H1 (cell line): ENCODE data around the gene HTR1D. TPM values are rescaled to one million over a fixed set of nuclear protein-coding genes. Genes with fewer than 3 reads are reported as not detected.

Source experiments
- CTCF ChIA-PET: fragments of 300-600 bp; sonication (Branson Sonifier 250); formaldehyde crosslinking; loops from one replicate; lab custom pipeline; 2021; ENCODE audit not compliant: partially characterized antibody; lab: Charles Lee
- POLR2A ChIA-PET: fragments of 300-600 bp; sonication (Branson Sonifier 250); formaldehyde crosslinking; loops from one replicate; lab custom pipeline; 2021; ENCODE audit warnings: inconsistent platforms; ENCODE audit not compliant: partially characterized antibody; lab: Charles Lee
- DNase-seq, 2 experiments: peaks; one replicate each; pipeline versions ENCODE4 v3.0.0 to v3.0.0-alpha.2; 2010 to 2022; ENCODE audit warnings: low spot score in 2 of 2, low read depth in 1 of 2, mixed read lengths in 1 of 2
- FAIRE-seq: peaks from 2 replicates; lab custom pipeline; 2011; peaks lifted over from hg19 to GRCh38; lab: Jason Lieb, UNC
- H2AFZ ChIP-seq: 2 replicates; pipeline ENCODE4 v1.8.1; 2012; ENCODE audit warnings: low read length, inconsistent platforms
- H2AK5ac ChIP-seq: 2 replicates; pipeline ENCODE4 v1.6.1; 2013; ENCODE audit warnings: low read depth, low read length
- H2BK120ac ChIP-seq: replicated peaks from 2 replicates; pipeline ENCODE3; 2013; ENCODE audit warnings: low read depth, low read length, inconsistent platforms
- H2BK12ac ChIP-seq: 2 replicates; pipeline ENCODE4 v1.6.1; 2013; ENCODE audit warnings: low read depth, low read length
- H2BK15ac ChIP-seq: 2 replicates; pipeline ENCODE4 v1.6.1; 2013; ENCODE audit warnings: low read length
- H2BK20ac ChIP-seq: 2 replicates; pipeline ENCODE4 v1.6.1; 2013; ENCODE audit warnings: low read length
- H2BK5ac ChIP-seq: 2 replicates; pipeline ENCODE4 v1.6.1; 2013; ENCODE audit warnings: low read depth, low read length
- H3K14ac ChIP-seq: 2 replicates; pipeline ENCODE4 v1.6.1; 2013; ENCODE audit warnings: inconsistent platforms; ENCODE audit not compliant: insufficient read length
- H3K18ac ChIP-seq: 2 replicates; pipeline ENCODE4 v1.6.1; 2013; ENCODE audit warnings: low read length; ENCODE audit errors: extremely low read depth
- H3K23ac ChIP-seq: 2 replicates; pipeline ENCODE4 v1.6.1; 2013; ENCODE audit warnings: inconsistent platforms; ENCODE audit not compliant: insufficient read length
- H3K23me2 ChIP-seq: 2 replicates; pipeline ENCODE4 v1.6.1; 2013; ENCODE audit warnings: low read depth, low read length
- H3K27ac ChIP-seq: 2 replicates; pipeline ENCODE4 v1.6.1; 2011; ENCODE audit warnings: low read depth, low read length, inconsistent platforms
- H3K27me3 ChIP-seq, 4 experiments: replicated peaks in 1 of 4; 1 replicate in 1 of 4; 2 replicates in 3 of 4; pipeline versions ENCODE4 v1.6.1 to v1.8.1; 2011 to 2013; ENCODE audit warnings: low read length in 3 of 4, mild to moderate bottlenecking in 3 of 4, inconsistent platforms in 2 of 4, mixed read lengths in 2 of 4, moderate library complexity in 1 of 4; ENCODE audit not compliant: control insufficient read depth in 3 of 4, insufficient read depth in 3 of 4; ENCODE audit errors: extremely low read depth in 1 of 4
- H3K36me3 ChIP-seq, 4 experiments: 2 replicates each; pipeline versions ENCODE4 v1.6.1 to v1.8.1; 2011 to 2013; ENCODE audit warnings: mild to moderate bottlenecking in 4 of 4, low read length in 3 of 4, moderate library complexity in 2 of 4, control low read depth in 1 of 4, inconsistent platforms in 1 of 4; ENCODE audit not compliant: insufficient read depth in 4 of 4, control insufficient read depth in 2 of 4
- H3K4ac ChIP-seq: replicated peaks from 2 replicates; pipeline ENCODE3; 2013; ENCODE audit warnings: low read length, low read depth, mixed read lengths, inconsistent platforms; ENCODE audit not compliant: insufficient read length
- H3K4me1 ChIP-seq, 4 experiments: replicated peaks in 1 of 4; 1 replicate in 1 of 4; 2 replicates in 3 of 4; pipeline versions ENCODE4 v1.6.1 to v1.8.1; 2011 to 2013; ENCODE audit warnings: low read length in 3 of 4, inconsistent platforms in 2 of 4, mixed read lengths in 1 of 4; ENCODE audit not compliant: insufficient read depth in 4 of 4, control insufficient read depth in 3 of 4
- H3K4me2 ChIP-seq, 2 experiments: 2 replicates each; pipeline versions ENCODE4 v1.6.1 to v1.8.1; 2011 to 2013; ENCODE audit warnings: low read depth in 2 of 2, low read length in 2 of 2, control low read depth in 1 of 2, inconsistent platforms in 1 of 2, mild to moderate bottlenecking in 1 of 2; ENCODE audit not compliant: insufficient read depth in 1 of 2
- H3K4me3 ChIP-seq, 4 experiments: fragments of 200-600, 300-600 bp in 1 of 4; sonication (generic), shearing (Covaris generic), sonication (Bioruptor Twin) in 1 of 4; 2 replicates each; pipeline versions ENCODE4 v1.5.1 to v1.8.1; 2011 to 2016; ENCODE audit warnings: low read length in 4 of 4, low read depth in 3 of 4, control low read depth in 2 of 4, inconsistent platforms in 2 of 4, mild to moderate bottlenecking in 2 of 4, mixed read lengths in 1 of 4, moderate library complexity in 1 of 4; ENCODE audit not compliant: insufficient read depth in 2 of 4; ENCODE audit errors: extremely low read depth in 1 of 4
- H3K56ac ChIP-seq: replicated peaks from 2 replicates; pipeline ENCODE3; 2013; ENCODE audit warnings: low read depth, mild to moderate bottlenecking, mixed read lengths, low read length, inconsistent platforms; ENCODE audit not compliant: insufficient read length
- H3K79me1 ChIP-seq: 2 replicates; pipeline ENCODE4 v1.6.1; 2013; ENCODE audit warnings: low read depth, low read length, control low read depth
- H3K79me2 ChIP-seq, 2 experiments: 2 replicates each; pipeline versions ENCODE4 v1.6.1 to v1.8.1; 2012 to 2013; ENCODE audit warnings: low read length in 2 of 2, mild to moderate bottlenecking in 2 of 2, inconsistent platforms in 1 of 2; ENCODE audit not compliant: insufficient read depth in 2 of 2, control insufficient read depth in 1 of 2
- H3K9ac ChIP-seq, 4 experiments: replicated peaks in 1 of 4; 1 replicate in 1 of 4; 2 replicates in 3 of 4; pipeline versions ENCODE4 v1.6.1 to v1.8.1; 2011 to 2013; ENCODE audit warnings: low read depth in 3 of 4, low read length in 3 of 4, control low read depth in 2 of 4, mild to moderate bottlenecking in 2 of 4, moderate library complexity in 2 of 4, inconsistent platforms in 1 of 4; ENCODE audit errors: extremely low read depth in 1 of 4
- H3K9me3 ChIP-seq, 2 experiments: 2 replicates each; pipeline versions ENCODE4 v1.6.1 to v1.8.1; 2012 to 2013; ENCODE audit warnings: mild to moderate bottlenecking in 2 of 2, moderate library complexity in 2 of 2, control low read depth in 1 of 2, inconsistent platforms in 1 of 2, low read depth in 1 of 2, low read length in 1 of 2, mixed read lengths in 1 of 2; ENCODE audit not compliant: insufficient read depth in 2 of 2
- H4K20me1 ChIP-seq, 2 experiments: replicated peaks in 1 of 2; 2 replicates each; pipeline versions ENCODE3 to v1.8.1; 2011 to 2013; ENCODE audit warnings: inconsistent platforms in 2 of 2, low read length in 2 of 2, mild to moderate bottlenecking in 1 of 2; ENCODE audit not compliant: insufficient read depth in 2 of 2, control insufficient read depth in 1 of 2
- H4K5ac ChIP-seq: 2 replicates; pipeline ENCODE4 v1.6.1; 2013; ENCODE audit warnings: low read length, low read depth, mixed read lengths, inconsistent platforms; ENCODE audit not compliant: insufficient read length
- H4K8ac ChIP-seq: 2 replicates; pipeline ENCODE4 v1.8.0; 2013; ENCODE audit warnings: mild to moderate bottlenecking, moderate library complexity, low read length, inconsistent platforms; ENCODE audit not compliant: insufficient read depth; ENCODE audit errors: extremely low read depth
- H4K91ac ChIP-seq: replicated peaks from 2 replicates; pipeline ENCODE3; 2013; ENCODE audit warnings: low read length, mixed read lengths, inconsistent platforms; ENCODE audit not compliant: insufficient read length
- HDAC2 ChIP-seq, 2 experiments: fragments of 300-600 bp in 1 of 2; sonication (generic) in 1 of 2; IDR thresholded peaks; 2 replicates each; pipeline ENCODE4 v1.6.1; 2011 to 2012; ENCODE audit warnings: low read depth in 2 of 2, low read length in 2 of 2, mild to moderate bottlenecking in 2 of 2, moderate library complexity in 2 of 2, borderline replicate concordance in 1 of 2, inconsistent platforms in 1 of 2
- KDM1A ChIP-seq: fragments of 200-600, 300-600 bp; sonication (generic); IDR thresholded peaks from 2 replicates; pipeline ENCODE4 v1.7.1; 2016; ENCODE audit warnings: mild to moderate bottlenecking, low read length, borderline replicate concordance
- WGBS, 2 experiments: shearing (Covaris generic) in 1 of 2; methylation state at CpG; one replicate each; pipeline versions ENCODE4 v1.1.6 to v1.1.7; 2013 to 2015; ENCODE audit warnings: low lambda C conversion rate in 2 of 2, mixed read lengths in 2 of 2, inconsistent platforms in 1 of 2, low coverage in 1 of 2, missing lambda C conversion rate in 1 of 2; ENCODE audit not compliant: insufficient replicate concordance in 2 of 2, insufficient coverage in 1 of 2, insufficient read length in 1 of 2; ENCODE audit errors: extremely low coverage in 1 of 2, missing lambda C conversion rate in 1 of 2; 5-methylcytosine and 5-hydroxymethylcytosine counted together
- polyA plus RNA-seq, 7 experiments: library from polyadenylated mRNA; depleted of rRNA in 3 of 7; stranded (reverse) in 5 of 7; unstranded in 2 of 7; fragments of >200 nt in 5 of 7; fragments of 200-250 nt in 2 of 7; gene quantifications; 1 replicate in 5 of 7; 2 replicates in 1 of 7; 4 replicates in 1 of 7; pipeline versions ENCODE4 v1.2.1 to v1.2.3, GENCODE V29; 2011 to 2013; ENCODE audit warnings: missing spikeins in 2 of 7, mixed read lengths in 2 of 7
- total RNA-seq: library from RNA; stranded (reverse); fragmentation: NEBNext Ultra II Directional; extraction: Animal tissue kit (Norgen Biotek cat#: 25700); gene quantifications from 2 replicates; pipeline ENCODE4 v1.2.1, GENCODE V29; 2021

The HTR1D gene
- total and polyA plus RNA-seq, 2 of the 8 experiments (the other 6 are each of a cell fraction or from before 2014, with no cell fraction given) = 8.8 to 11.5 TPM

- 91% methylated on average over 3 of the region's 3 CpGs; no CpG with 5 or more reads in 1 of the 2 experiments for WGBS, 2 experiments
- H3K27me3 ChIP-seq = peaks cover 0 to 4% (median 1%) of the 10 kb centered on the region in 4 experiments; a peak in 4 of 7 replicates
- H2BK20ac ChIP-seq = no peak overlapping the region
- H3K9ac ChIP-seq = no peak overlapping the region
- H2BK120ac ChIP-seq = no peak overlapping the region
- no peak overlapping the region for H3K27ac ChIP-seq
- no peak overlapping the region for H4K5ac ChIP-seq
- no peak overlapping the region for H2AFZ ChIP-seq
- H4K91ac ChIP-seq = no peak overlapping the region
- H3K36me3 ChIP-seq = no peaks in the 10 kb centered on the region
- H2BK12ac ChIP-seq = no peak overlapping the region
- no peak overlapping the region for H3K14ac ChIP-seq
- FAIRE-seq = no peak
- no peak overlapping the region for H2AK5ac ChIP-seq
- no peak overlapping the region for H3K4ac ChIP-seq
- H3K79me2 ChIP-seq = no peaks in the 10 kb centered on the region
- no peak for DNase-seq
- H4K20me1 ChIP-seq = no peaks in the 10 kb centered on the region
- H3K23ac ChIP-seq = no peak overlapping the region
- H2BK5ac ChIP-seq = no peak overlapping the region
- no peak overlapping the region for H4K8ac ChIP-seq
- peaks cover 2% of the 10 kb centered on the region; the same call in 1 of the 2 replicates for H3K23me2 ChIP-seq
- no peak overlapping the region for H3K4me2 ChIP-seq
- peaks cover 0 to 5% (median 2%) of the 10 kb centered on the region in 4 experiments; a peak in 2 of 7 replicates for H3K4me1 ChIP-seq
- no peak overlapping the region for H3K18ac ChIP-seq
- CTCF ChIA-PET = interaction anchor here (0.9 to 1.4 kb wide), 3 partner anchors 8 to 27 kb away, joined by 3 to 4 read pairs (median 4); no protein-coding TSS in a partner anchor
- H2BK15ac ChIP-seq = no peak overlapping the region
- H3K9me3 ChIP-seq = no peaks in the 10 kb centered on the region
- POLR2A ChIA-PET = interaction anchor here (1.0 to 2.0 kb wide), 2 partner anchors 22 to 51 kb away, joined by 3 to 4 read pairs; no protein-coding TSS in a partner anchor
- H3K79me1 ChIP-seq = no peaks in the 10 kb centered on the region
- H3K4me3 ChIP-seq = no peak overlapping the region
- H3K56ac ChIP-seq = no peak overlapping the region
- TF ChIP-seq KDM1A (peak; percentile 77; the same call in 1 of the 2 replicates), HDAC2 (IDR thresholded peaks at IDR 0.05; ENCODE audit: borderline replicate concordance in 1 of 2, low read depth in 2 of 2, low read length in 2 of 2) (0 out of 4 replicates have a peak, but pooled peaks of 1 of the 2 experiments have one; percentile 46)
Observed at GRCh38 chr1:23222742-23223141, 5.4 kb upstream of the HTR1D start.
